Activated T-helper 1 cell treated with Interleukin-2 at 50 U/mL for 16 hours (primary cell): ENCODE data around the gene OLFML2A.

Experiments
- DNase-seq: peaks from one replicate; pipeline ENCODE4 v3.0.0-alpha.2; 2020; ENCODE audit warnings: low read depth

OLFML2A gene

DNA sequence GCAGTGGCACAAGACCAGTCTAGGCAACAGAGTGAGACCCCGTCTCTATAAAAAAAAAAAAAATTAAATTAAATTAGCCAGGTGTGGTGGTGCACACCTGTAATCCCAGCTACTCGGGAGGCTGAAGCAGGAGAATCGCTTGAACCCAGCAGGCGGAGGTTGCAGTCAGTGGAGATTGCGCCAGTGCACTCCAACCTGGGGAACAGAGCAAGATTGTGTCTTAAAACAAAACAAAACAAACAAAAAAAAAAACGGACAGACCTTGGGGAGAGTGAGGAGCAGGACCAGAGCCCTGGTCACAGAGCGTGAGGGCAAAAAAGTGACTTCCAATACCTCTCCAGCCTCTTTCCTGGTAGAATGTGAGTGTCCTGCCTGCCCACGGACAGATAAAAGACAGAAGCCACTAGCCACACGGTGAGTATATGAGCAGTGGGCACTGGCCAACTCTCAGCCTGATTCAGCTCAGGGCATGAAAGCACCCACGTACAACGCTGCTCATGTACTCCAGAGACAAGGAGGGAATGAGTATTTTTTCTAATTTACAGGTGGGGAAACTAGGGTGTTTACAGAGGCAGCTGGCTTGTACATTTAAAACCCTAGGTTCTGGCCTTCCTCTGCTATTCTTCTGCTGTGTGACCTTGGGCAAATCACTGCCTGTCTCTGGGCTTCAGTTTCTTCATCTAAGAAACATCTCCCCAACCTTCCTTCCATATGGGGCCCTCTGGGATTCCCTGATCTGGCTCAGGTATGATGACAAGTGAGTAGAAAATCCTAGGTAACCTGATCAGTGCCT is 1.8 kb downstream of the OLFML2A start:
- no peak for DNase-seq

DNA sequence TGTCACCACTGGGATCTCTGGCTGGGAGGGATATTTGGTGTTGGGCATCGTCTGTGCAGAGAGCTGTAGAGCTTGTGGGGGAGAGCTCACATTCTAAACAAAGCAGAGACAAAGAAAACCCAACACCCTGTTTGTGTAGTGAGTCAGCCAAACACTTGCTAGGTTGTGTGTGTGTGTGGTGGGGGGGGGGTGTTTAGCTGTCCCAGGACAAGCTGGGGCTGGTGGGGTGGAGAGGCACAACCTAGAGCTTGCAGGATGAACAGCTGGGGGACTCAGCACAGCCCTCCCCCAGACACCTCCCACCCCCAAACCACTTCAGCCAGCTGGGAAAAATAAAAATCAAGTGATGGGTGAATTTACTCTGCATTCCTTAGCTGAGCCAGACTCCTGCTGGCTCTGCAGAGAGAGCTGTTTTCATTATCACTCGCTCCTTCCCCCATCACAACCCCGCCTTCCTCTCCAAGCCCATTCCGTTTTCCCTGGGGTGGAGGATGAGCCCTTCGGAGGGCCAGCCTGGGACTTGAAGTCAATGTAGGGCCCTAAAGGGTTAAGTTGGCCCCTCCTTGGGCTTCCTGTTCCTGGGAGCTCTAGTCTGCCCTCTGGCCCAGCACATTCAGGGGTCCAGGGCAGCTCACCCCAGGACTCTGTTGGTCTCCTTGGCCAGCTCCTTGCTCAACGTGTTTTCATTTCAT is 2.6 kb downstream of the OLFML2A start:
- DNase-seq: no peak

DNA sequence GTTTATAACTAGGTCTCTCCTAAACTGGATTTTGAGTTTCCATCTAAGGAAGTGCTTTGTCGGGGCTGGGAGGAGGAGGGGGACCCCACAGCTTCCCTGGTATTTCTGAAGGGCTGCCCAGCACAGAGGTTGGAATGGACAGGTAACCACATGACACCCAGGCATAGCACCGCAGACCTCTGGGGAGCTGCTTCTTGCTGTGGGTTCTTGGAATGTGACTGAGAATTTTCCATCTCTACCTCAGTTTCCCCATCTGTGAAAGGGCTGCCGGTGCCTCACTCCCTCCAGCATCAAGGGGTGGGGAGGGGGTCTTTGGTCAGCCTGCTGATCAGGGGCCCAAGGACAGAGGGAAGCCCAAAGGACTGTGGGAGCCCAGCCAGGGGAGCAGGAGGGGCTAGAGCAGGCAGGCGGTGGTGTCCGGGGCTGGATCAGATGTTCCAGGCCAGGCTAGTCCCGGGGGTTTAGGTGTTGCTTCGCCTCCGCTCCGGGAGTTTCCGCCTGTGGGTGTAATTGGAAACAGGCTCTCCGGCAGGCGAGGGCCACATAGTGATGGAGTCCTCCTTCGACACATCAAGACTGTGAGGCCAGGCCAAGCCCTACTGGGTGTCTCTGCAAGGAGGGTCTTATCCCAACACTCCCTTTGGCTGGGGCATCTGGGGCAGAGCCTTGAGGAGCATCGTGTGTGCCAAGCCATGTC is 3.3 kb downstream of the OLFML2A start:
- DNase-seq: no peak

DNA sequence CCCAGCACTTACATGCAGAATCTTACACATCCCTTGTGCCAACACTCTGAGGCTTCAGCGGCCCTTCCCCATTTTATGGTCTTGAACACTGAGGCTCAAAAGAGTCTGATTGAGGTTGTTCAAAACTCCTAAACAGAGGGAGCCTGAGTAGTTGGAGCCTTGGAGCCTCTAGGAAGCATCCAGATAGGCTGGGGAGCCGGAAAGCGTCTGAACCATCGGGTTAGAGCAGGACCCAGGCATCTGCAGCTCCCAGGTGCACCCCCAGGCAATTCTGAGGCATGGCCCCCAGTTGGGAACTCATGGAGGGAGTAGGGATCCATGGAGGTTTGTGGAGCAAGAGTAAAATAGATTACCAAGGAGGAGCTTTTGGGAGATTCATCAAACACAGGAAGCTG is 3.8 kb downstream of the OLFML2A start:
- no peak for DNase-seq

DNA sequence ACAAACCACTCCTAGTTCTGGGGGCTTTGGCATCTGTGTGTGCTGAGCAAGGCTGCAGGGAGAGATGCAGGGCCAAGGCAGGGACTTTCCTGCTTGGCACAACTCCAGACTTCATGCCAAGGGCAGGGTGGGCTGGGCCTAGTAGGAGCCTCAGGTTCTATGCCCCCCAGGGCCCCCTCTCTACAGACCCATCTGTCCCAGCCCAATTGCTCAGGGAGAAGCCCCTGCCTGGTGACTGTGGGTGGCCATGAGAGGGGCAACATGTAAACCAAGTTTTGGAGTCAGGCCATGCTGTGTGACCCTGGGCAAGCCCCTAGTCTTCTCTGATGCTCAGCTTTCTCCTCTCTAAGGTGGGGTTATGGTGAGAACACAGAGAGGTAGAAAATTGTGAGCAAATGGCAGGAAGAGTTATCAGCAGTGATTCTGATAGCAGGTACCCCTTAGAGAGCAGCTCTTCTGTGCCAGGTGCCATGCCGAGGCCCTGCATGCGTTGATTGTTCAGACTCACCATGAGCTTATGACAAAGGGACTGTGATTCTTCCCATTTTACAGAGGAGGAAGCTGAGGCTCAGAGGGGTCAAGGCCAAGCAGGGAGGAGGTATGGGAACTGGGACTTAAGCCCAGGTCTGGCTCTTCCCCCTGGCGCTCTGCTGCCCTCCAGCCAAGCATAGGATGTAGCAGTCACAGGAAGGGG is 5.2 kb downstream of the OLFML2A start:
- no peak for DNase-seq

DNA sequence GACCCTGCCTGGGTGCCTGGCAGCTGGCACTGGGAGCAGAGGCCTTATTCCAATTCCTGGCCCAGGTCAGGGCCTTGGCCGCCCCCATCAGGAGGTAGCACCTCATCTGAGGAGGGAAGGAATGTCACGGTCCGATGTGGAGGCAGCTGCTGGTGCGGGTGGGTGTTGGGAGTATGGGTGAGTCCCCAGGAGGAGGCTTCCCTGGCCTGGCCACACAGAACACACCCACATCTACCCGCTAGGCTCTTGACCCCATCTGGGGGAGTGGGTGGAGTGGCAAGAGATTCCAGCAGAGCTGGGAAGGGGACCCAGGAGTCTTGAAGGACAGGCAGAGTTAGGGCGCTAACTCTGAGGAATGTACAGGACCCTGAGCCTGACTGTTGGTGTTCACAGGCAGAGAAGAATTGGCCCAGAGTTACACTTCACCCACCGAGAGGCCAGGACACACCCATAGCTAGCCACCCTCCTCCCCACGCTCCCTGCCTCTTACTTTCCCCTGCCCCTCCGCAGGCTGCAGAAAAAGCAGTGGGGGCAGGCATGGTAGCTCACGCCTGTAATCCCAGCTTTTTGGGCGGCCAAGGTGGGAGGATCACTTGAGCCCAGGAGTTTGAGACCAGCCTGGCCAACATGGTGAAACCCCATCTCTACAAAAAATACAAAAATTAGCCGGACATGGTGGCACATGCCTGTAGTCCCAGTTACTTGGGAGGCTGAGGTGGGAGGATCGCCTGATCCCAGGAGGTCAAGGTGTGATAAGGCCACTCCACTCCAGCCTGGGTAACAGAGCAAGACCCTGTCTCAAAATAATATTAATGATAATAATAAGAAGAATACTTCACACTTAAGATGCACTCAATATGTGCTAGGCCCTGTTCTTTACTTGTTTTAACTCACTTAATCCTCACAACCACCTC is 6.0 kb downstream of the OLFML2A start:
- DNase-seq: no peak

DNA sequence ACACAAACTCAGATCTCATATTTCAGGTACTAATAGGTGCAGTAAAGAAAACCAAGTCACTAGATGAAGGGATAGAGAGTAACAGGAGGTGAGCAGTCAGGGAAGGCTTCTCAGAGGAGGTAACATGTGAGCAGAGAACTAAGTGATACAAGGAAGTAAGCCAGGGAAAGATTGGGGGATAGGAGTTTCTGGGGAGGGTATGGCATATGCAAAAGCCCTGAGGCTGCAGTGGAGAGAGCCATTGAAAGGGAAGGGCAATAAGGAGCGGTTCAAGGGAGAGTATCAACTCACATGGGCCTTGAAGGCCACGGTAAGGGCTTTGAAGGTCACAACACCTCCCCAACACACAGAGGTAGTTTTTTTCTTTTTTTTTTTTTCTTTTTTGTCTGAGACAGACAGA is 6.9 kb downstream of the OLFML2A start:
- no peak for DNase-seq

DNA sequence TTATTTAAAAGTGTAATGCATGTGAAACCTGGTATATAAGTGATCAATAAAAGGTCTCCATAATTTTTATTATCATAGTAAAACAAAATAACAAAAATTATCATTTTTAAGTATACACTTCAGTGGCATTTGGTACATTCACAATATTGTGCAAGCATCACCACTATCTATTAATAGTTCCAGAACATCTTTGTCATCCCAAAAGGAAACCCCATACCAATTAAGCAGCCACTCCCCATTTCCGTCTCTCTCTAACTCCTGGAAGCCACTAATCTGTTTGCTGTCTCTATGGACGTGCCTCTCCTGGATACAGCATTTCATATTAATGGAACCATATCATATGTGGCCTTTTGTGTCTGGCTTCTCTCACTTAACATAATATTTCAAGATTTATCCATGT is 7.6 kb downstream of the OLFML2A start:
- DNase-seq: no peak

DNA sequence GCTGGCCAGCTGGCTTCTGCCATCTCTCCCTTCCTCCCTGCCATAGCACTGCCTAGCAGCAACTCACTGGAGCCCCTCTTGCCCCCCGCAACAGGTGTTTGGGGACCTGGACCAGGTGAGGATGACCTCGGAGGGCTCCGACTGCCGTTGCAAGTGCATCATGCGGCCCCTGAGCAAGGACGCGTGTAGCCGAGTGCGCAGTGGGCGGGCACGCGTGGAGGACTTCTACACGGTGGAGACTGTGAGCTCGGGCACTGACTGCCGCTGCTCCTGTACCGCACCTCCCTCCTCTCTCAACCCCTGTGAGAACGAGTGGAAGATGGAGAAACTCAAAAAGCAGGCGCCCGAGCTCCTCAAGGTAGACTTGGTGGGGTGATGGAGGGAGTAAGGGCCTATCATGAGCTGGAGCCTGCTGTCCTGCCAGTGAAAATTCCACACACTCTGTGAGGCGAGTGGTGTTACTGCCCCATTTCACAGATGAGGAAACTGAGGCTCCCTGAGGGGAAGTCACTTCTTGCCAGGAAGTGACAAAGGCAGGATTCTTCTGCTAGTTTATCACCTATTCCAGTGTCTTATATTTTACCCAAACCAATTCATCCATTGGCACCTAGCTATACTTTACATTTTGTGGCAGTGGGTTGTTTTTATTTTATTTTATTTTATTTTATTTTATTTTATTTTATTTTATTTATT is 10.1 kb downstream of the OLFML2A start:
- DNase-seq: no peak

DNA sequence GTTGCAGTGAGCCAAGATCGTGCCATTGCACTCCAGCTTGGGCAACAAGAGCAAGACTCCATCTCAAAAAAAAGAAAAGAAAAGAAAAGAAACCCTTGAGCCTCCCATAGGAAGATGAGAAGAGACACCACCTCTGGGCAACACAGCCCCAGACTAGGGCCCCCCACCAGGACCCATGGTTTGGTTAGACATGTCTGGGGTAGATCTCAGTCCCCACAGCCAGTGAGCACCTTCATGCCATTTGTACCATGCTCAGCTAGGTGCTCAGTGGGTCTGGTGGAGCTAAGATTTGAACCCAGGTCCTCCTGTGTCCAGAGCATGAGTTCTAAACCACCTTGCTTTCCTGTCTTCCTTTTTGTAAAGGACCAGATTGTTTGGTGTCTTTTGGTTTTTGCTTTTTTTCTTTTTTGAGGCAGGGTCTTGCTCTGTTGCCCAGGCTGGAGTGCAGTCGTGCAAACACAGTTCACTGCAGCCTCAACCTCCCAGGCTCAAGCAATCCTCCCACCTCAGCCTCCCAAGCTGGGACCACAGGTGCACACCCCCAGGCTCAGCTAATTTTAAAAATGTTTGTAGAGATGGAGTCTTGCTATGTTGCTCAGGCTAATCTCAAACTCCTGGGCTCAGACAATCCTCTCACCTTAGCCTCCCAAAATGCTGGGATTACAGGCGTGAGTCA is 11.7 kb downstream of the OLFML2A start:
- no peak for DNase-seq

DNA sequence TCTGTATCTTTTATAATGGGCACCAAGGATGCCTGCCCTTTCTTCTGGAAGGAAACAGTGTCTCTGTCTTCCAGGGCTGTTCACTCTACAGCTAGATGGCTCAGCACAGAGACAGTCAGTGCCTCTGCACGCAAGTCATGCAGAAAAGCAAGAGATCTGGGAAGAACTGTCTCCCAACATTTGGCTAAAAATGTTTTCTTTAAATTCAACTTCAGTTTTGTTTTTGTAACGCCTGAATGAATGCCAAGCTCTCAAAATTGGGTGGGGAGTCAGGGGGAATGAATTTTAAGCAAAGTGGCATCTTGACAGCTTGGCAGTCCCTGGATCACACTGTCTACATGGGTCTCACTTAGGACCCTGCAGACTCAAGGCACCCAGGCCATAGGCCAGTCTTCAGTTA is 12.6 kb downstream of the OLFML2A start:
- DNase-seq: no peak

DNA sequence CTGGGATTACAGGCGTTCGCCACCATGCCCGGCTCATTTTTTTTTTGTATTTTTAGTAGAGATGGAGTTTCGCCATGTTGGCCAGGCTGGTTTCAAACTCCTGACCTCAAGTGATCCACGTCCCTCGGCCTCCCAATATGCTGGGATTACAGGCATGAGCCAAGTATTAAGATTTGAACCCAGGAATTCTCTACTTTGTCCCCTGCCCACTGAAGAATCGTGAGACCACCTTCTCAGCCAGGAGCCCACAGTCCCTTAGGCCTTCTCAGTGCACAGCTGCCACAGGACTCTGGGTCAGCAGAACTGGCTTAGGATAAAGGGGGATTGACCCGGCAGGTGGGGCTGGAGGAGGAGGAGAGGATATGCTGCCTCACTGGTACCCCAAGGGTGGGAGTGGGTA is 13.4 kb downstream of the OLFML2A start:
- DNase-seq: no peak

DNA sequence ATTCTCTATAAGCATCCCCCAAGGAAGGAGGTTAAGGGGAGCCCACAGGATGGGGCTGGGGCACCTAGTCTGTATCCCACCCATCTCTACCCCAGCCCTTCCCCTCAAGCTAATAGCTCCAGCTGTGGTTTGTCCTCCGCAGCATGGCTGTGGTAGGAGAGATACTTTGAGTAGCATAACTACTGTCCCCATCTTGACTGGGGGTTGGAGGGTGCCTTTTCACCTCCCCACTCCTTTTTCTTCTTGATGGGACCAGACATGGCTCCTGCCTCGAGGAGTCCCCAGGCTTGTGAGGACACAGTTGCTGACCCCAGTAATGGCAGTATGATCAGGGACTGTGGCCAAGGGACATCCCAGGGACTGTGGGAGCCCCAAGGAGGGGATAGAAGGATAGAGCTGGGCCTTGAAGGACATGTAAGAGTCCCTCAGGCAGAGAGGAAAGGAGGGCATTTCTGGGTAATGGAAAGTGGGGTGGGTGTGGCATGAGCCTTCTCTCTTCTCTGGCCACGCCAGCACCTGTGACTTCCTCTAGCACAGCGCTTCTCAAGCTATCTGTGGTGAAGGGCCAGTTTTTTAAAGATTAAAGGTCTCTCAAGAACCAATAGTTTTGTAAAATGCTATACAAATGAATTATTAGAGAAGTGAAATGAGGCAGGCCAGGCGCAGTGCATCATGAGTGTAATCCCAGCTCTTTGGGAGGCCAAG is 14.0 kb downstream of the OLFML2A start:
- DNase-seq: no peak

DNA sequence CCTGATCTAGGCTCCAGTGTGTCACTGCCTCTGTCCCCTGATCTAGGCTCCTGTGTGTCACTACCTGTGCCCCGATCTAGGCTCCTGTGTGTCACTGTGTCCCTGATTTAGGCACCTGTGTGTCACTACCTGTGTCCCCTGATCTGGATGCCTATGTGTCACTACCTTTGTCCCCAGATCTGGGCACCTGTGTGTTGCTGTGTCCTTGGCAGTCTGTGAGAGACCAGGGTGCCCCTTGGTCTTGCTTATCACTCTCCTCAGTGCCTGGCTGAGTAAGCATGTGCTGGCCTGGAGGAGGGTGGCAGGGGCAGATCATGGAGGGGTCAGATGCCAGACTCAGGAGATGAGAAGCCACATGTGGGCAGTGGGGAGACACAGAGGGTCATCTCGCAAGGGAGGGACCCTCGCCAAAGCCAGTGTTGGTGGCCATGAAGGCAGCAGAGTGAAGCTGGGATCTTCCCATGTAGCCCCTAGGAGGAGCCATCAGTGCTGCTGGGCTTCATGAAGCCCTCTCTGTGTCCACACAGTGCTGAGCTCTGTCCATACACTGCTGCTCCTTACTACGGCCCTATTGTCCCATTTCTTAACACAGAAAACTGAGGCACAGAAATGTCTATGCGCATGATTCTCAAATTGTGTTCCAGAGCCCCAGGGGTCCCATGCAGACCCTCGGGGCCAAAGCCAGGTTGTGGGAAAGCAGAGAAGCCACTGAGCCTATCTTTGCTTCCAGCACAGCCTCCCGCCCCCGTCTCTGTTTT is 15.5 kb downstream of the OLFML2A start:
- DNase-seq: no peak

DNA sequence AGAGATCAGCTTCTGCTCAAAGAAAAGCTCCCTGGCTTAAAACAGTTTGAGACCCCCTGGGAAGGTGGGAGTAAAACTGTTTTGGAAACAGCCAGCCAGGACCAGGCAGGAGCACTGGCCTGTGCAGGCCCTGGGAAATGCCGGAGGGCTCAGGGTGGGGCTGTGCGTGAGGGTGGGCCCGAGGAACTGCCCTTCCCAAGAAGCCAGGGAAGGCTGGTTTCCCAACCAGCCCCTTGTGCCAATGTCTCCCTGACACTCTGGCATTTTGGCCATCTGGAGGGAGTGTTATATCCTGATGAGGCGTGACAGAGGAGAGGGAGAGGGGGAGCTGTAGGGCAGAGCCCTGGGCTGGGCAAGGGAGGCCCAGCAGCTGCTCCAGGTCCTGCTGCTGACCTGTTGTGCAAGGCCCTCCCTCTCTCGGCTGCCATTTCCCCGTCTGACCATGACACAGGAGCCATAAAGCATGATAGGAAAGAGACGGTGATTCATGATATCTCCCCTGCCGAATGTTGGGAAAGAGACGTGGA is 16.1 kb downstream of the OLFML2A start:
- no peak for DNase-seq

DNA sequence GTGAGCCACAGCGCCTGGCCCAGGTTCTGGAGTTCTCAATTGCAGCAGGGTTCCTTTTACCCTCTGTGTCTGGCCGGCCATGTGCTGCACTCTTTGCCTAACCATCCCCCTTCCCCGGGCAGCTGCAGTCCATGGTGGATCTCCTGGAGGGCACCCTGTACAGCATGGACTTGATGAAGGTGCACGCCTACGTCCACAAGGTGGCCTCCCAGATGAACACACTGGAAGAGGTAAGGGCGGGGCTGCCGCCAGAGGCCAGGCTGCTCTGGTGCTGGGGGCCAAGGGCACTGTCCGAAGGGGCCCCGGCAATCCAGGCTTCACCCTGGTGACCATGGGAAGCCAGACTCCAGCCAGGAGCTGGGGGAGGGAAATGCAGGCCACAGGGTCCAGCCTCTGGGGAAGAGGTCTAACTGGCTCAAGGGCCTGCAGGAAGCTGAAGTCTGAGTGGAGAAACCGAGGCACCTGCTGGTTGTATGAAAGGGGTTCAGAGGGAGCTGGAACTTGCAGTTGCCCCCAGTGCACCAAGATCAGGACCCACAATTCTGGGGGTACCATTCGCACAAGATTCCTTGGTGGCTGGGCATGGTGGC is 18.1 kb downstream of the OLFML2A start:
- no peak for DNase-seq

DNA sequence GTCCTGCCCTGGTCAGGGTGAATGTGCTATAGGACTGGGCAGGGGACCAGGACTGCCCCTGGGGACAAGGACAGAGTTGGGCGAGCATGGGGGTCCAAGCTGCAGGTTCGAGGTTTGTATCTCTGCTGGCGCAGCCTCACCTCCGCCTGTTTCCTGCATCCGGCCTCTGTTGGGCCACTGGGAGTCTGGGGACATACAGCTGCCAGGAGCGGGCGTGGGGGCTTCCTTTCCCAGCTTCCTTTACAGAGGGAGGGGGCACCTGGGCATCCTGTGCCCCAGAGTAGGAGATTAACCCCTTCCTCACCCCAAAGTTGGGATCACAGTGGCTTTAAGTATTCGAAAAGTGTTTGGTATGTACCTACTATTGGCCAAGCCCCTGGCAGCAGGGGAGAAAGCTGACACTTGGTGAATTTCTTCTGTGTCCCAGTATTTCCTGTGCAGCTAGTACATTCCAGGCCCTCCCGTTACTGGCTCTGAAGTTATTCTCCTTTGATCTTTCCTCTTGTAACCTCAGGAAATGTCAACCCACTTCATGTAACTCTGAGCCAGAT is 19.0 kb downstream of the OLFML2A start:
- DNase-seq: no peak
